Colonic mucosa (tissue), 4 donors: Measurements from ENCODE around the gene BACE1. TPM values are rescaled to one million over a fixed set of nuclear protein-coding genes. Genes with fewer than 3 reads are reported as not detected.
A peak's percentile ranks its signal among the peaks of the same experiment; 100 is the strongest.

Experiments
- DNase-seq: peaks from one replicate; pipeline ENCODE4 v3.0.0-alpha.2; 2020
- H3K27ac ChIP-seq: fragments of 200-600 bp; one replicate; pipeline ENCODE4 v1.8.0; 2021
- H3K27me3 ChIP-seq: fragments of 200-600 bp; one replicate; pipeline ENCODE4 v1.8.0; 2021
- H3K36me3 ChIP-seq: fragments of 200-600 bp; one replicate; pipeline ENCODE4 v1.8.0; 2021
- H3K4me1 ChIP-seq: fragments of 200-600 bp; one replicate; pipeline ENCODE4 v1.8.0; 2021; ENCODE audit warnings: mild to moderate bottlenecking
- H3K4me3 ChIP-seq: fragments of 200-600 bp; one replicate; pipeline ENCODE4 v1.8.0; 2021
- H3K9ac ChIP-seq, 2 donors: one replicate each; pipeline ENCODE4 v1.7.0; 2013; ENCODE audit warnings: control low read depth in 2 of 2, low read depth in 2 of 2, low read length in 2 of 2
- H3K9me3 ChIP-seq: fragments of 200-600 bp; one replicate; pipeline ENCODE4 v1.8.0; 2021
- intact Hi-C: fragments of 100-400 bp; cut with DNase I; formaldehyde crosslinking; loops from one replicate; pipeline ENCODE4 v1.14.1; 2022
- total RNA-seq, 2 donors: library from RNA; stranded (reverse); fragmentation: NEBNext Ultra II Directional in 1 of 2; extraction: Animal tissue kit (Norgen Biotek cat#: 25700) in 1 of 2; gene quantifications; one replicate each; pipeline ENCODE4 v1.2.1, GENCODE V29; 2021
- TF ChIP-seq, protein P1 (sequence below): fragments of 200-600 bp; IDR thresholded peaks from one replicate; pipeline ENCODE4 v1.8.0; 2022; ENCODE audit warnings: antibody characterized with exemption, mild to moderate bottlenecking
- donor health status: healthy.
- donor health status: DM: no; HTN: no; CAD: no.
- donor health status: DM: no; HTN: no; CAD: no.

The BACE1 gene
- total RNA-seq, 2 donors from 2014 or later = 11.1 to 11.5 TPM

DNA sequence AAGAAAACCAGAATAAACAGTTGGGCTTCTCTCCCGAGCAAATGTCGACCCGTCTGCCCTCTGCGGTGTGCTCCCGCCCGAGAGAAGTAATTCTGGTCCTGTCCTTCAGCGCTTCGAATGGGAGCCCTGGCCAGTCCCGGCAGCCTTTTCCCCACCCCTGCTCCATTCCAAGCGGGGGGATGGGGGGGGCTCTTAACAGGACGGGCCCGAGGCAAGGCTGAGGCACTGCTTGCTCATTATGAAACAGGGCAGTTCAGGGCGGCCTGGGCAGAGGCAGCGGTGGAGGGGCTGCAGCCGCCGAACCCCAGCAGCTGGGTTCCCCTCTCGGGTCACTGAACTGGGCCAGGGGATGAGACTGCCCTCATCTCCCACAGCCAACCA is 15.8 kb downstream of the BACE1 start:
- no peak for DNase-seq
- Histone ChIP-seq H3K36me3 (no peaks in the 10 kb centered on the region), H3K27me3 (no peaks in the 10 kb centered on the region), H3K27ac (no peak overlapping the region), H3K9ac (peak overlapping the region in 1 of 2 donors; percentile 56), H3K4me1 (no peaks in the 10 kb centered on the region), H3K4me3 (no peak overlapping the region), H3K9me3 (no peaks in the 10 kb centered on the region)
- TF ChIP-seq, protein P1, sequence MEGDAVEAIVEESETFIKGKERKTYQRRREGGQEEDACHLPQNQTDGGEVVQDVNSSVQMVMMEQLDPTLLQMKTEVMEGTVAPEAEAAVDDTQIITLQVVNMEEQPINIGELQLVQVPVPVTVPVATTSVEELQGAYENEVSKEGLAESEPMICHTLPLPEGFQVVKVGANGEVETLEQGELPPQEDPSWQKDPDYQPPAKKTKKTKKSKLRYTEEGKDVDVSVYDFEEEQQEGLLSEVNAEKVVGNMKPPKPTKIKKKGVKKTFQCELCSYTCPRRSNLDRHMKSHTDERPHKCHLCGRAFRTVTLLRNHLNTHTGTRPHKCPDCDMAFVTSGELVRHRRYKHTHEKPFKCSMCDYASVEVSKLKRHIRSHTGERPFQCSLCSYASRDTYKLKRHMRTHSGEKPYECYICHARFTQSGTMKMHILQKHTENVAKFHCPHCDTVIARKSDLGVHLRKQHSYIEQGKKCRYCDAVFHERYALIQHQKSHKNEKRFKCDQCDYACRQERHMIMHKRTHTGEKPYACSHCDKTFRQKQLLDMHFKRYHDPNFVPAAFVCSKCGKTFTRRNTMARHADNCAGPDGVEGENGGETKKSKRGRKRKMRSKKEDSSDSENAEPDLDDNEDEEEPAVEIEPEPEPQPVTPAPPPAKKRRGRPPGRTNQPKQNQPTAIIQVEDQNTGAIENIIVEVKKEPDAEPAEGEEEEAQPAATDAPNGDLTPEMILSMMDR = no peak
- intact Hi-C loops = no loop called here

DNA sequence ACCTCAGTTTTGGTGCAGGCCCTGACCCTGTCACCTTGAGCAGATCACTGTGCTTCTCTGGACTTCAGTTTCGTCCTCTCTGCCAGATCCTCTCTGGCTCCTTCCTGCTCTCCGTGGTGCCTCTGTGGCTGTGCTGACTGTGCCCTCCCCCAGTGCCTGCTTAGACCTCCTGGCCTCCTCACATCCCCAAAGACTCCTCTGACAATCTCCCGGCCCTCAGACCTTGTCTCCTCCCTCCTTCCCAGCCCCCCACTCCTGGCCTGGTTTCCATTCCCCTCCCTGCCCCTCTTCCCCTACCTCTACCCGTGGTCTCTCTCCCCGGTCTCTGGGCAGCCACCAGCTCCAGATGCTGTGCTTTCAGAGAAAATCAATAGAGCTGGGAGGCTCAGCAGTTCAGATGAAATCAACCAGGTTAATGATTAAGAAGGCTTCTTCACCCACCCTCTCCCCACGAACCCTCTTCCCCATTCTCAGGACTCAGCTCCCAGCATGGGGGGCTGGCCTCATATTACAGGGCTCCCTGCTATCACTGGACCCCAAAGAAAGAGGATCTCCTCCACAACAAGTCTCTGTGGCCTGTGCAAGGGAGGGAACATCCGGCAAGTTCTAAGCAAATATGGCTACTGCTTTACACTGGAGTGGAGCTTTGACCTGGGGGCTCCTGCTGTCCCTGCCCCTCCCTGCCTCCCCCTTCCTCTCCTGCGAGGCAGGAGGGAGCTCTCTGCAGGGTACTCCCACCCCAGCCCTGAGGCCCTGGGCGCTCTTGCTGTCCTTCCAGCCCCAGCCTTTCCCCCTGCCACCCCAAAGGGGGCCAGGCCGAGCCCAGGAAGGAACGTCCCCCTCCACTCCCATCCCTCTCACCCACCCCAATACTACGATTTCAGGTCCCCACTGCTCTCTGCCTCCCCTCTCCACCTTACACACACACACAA is 16.4 kb downstream of the BACE1 start:
- H3K9me3 ChIP-seq = no peaks in the 10 kb centered on the region
- no peak for DNase-seq
- no peaks in the 10 kb centered on the region for H3K27me3 ChIP-seq
- TF ChIP-seq, protein P1 = no peak
- intact Hi-C loops = no loop called here
- H3K27ac ChIP-seq = no peak overlapping the region
- no peaks in the 10 kb centered on the region for H3K36me3 ChIP-seq
- H3K4me3 ChIP-seq = no peak overlapping the region
- H3K9ac ChIP-seq = no peak overlapping the region
- no peaks in the 10 kb centered on the region for H3K4me1 ChIP-seq

DNA sequence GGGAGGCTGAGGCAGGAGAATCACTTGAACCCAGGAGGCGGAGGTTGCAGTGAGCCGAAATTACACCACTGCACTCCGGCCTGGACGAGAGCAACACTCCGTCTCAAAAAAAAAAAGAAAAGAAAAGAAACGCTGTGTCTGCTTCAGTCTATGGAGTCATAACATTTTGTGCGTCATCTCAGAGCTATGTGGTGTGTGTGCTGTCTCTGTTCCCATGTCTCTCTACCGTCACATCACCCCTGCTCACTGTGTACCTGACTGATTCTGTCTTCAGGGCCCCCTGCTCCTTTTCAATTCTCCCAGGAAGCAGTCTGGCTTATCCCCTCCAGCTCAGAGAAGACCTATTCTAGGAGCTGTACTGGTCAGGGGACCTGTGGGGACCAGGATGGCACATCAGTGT is 17.9 kb downstream of the BACE1 start:
- Histone ChIP-seq H3K9ac (no peak overlapping the region), H3K4me3 (no peak overlapping the region), H3K27me3 (no peaks in the 10 kb centered on the region), H3K27ac (no peak overlapping the region), H3K4me1 (no peaks in the 10 kb centered on the region), H3K36me3 (no peaks in the 10 kb centered on the region), H3K9me3 (no peaks in the 10 kb centered on the region)
- DNase-seq = no peak
- intact Hi-C loops = no loop called here
- TF ChIP-seq, protein P1 = no peak

DNA sequence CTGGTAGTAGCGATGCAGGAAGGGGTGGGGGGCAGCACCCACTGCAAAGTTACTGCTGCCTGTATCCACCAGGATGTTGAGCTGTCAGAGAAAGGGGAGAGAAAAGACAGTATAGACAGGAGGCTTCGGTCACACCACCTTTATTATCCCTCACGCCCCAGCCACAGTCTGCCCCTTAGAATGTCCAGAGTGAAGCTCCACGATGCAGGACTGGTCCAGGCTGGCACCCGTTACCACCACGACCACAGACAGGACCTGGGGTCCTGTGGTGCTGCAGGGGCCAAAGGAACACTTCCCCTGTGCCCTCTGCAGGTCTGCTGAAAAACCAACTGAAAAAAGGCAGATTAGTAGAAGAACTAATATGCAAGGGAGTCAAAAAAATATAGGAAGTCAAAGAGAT is 19.2 kb downstream of the BACE1 start:
- intact Hi-C loops = no loop called here
- H3K4me1 ChIP-seq = no peaks in the 10 kb centered on the region
- no peak overlapping the region for H3K4me3 ChIP-seq
- H3K9ac ChIP-seq = no peak overlapping the region
- TF ChIP-seq, protein P1 = no peak
- no peak overlapping the region for H3K27ac ChIP-seq
- H3K9me3 ChIP-seq = no peaks in the 10 kb centered on the region
- H3K27me3 ChIP-seq = no peaks in the 10 kb centered on the region
- DNase-seq = no peak
- H3K36me3 ChIP-seq = no peaks in the 10 kb centered on the region

DNA sequence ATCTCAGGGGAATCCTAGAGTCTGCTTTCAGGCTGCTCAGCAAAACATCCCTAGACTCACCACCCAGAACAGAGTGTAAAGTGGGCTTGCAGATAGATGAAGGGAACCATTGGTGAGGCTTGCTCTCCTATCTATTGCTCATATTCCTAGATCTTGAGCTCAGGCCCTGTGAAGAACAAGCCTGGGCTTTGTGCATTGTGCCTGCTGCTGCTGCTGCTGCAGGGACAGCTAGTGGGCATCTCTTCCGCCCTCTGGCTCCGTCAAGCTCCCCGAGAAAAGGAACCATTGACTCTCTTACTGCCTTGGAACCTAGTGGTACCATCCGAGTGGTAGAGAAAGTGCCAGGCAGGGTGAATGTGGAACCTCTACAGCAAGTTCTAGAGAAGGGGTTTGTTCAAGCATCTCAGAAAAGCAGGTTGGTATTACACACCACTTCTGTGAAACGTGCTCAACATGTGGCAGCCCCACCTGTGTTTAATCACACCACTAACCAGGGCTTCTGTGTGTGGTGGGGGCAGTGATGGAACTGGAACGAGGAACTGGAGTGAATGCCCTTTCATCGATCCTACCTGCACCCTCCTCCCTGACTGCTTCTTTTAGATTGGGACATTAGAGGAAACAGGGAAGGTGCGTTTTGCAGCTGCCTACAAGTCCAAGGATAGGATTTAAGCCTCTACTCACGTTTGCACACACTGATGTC is 20.5 kb downstream of the BACE1 start:
- Histone ChIP-seq H3K36me3 (no peaks in the 10 kb centered on the region), H3K27me3 (no peaks in the 10 kb centered on the region), H3K27ac (no peak overlapping the region), H3K9ac (no peak overlapping the region), H3K4me3 (no peak overlapping the region), H3K4me1 (no peaks in the 10 kb centered on the region), H3K9me3 (no peaks in the 10 kb centered on the region)
- DNase-seq = no peak
- TF ChIP-seq, protein P1 = no peak
- intact Hi-C loops = no loop called here
